HepG2 (cell line): Measurements from ENCODE around the gene RPS27L. TPM values are rescaled to one million over a fixed set of nuclear protein-coding genes. Genes with fewer than 3 reads are reported as not detected.

ENCODE experiments used
- ATAC-seq: fragments of 200-7000 bp; cut with Tn5 transposase; 3 replicates; pipeline ENCODE4 v1.9.1; 2020; ENCODE audit warnings: mild to moderate bottlenecking, moderate library complexity
- BruUV-seq: library from RNA; stranded (reverse); fragments of 400-500 nt; replicated peaks from 2 replicates; lab custom pipeline; 2021; lab: Mats Ljungman, UMichigan
- CTCF ChIA-PET: fragments of 300-600 bp; formaldehyde crosslinking; extraction: SDS; loops from one replicate; lab custom pipeline; 2021; ENCODE audit warnings: low total read pairs, inconsistent platforms, low intra/inter-chr PET ratio; lab: Yijun Ruan, JAX
- POLR2A ChIA-PET: fragments of 350-600 bp; sonication (Branson Sonifier 250); formaldehyde crosslinking; loops from one replicate; lab custom pipeline; 2020; ENCODE audit warnings: antibody characterized with exemption, inconsistent platforms; lab: Yijun Ruan, JAX
- DNase-seq: peaks from one replicate; pipeline ENCODE4 v3.0.0-alpha.2; 2015; ENCODE audit warnings: low spot score
- FAIRE-seq: peaks from 3 replicates; lab custom pipeline; 2011; peaks lifted over from hg19 to GRCh38; lab: Jason Lieb, UNC
- H2AFZ ChIP-seq: one replicate; pipeline ENCODE4 v1.6.1; 2011; ENCODE audit warnings: low read length, inconsistent platforms
- H3K27ac ChIP-seq: fragments of 300-600 bp; 3 replicates; pipeline ENCODE4 v1.8.0; 2011; ENCODE audit warnings: mixed run types, mild to moderate bottlenecking, mixed read lengths, low read length, inconsistent platforms; ENCODE audit not compliant: insufficient read depth; ENCODE audit errors: extremely low read length
- H3K27me3 ChIP-seq, 2 experiments: fragments of 200-600 bp in 1 of 2; 2 replicates in 1 of 2; 3 replicates in 1 of 2; pipeline versions ENCODE4 v1.6.0 to v1.8.0; 2011; ENCODE audit warnings: low read length in 2 of 2, mild to moderate bottlenecking in 2 of 2, moderate library complexity in 2 of 2, inconsistent platforms in 1 of 2; ENCODE audit not compliant: insufficient read depth in 2 of 2, control insufficient read depth in 1 of 2
- H3K36me3 ChIP-seq, 2 experiments: fragments of 200-600 bp in 1 of 2; replicated peaks in 1 of 2; 2 replicates in 1 of 2; 3 replicates in 1 of 2; pipeline versions ENCODE4 v1.5.1 to v1.8.0; 2011; ENCODE audit warnings: low read length in 2 of 2, inconsistent platforms in 1 of 2; ENCODE audit not compliant: insufficient read depth in 2 of 2, control insufficient read depth in 1 of 2
- H3K4me1 ChIP-seq: 2 replicates; pipeline ENCODE4 v1.5.1; 2012; ENCODE audit warnings: low read length, inconsistent platforms; ENCODE audit not compliant: insufficient read depth
- H3K4me2 ChIP-seq: 2 replicates; pipeline ENCODE4 v1.6.0; 2011; ENCODE audit warnings: low read depth, low read length, inconsistent platforms
- H3K4me3 ChIP-seq, 3 experiments: fragments of 200-600 bp in 1 of 3; sonication (generic), shearing (Covaris generic) in 1 of 3; replicated peaks in 1 of 3; 2 replicates each; pipeline ENCODE4 v1.5.1; 2011 to 2016; ENCODE audit warnings: low read length in 3 of 3, inconsistent platforms in 2 of 3, low read depth in 2 of 3, mild to moderate bottlenecking in 2 of 3, control low read depth in 1 of 3, mixed read lengths in 1 of 3; ENCODE audit not compliant: insufficient read depth in 1 of 3
- H3K79me2 ChIP-seq: one replicate; pipeline ENCODE4 v1.6.1; 2011; ENCODE audit warnings: low read length, inconsistent platforms; ENCODE audit not compliant: insufficient read depth
- H3K9ac ChIP-seq: 2 replicates; pipeline ENCODE4 v1.6.0; 2011; ENCODE audit warnings: mild to moderate bottlenecking, low read depth, low read length, inconsistent platforms; ENCODE audit not compliant: insufficient read depth
- H3K9me3 ChIP-seq: 2 replicates; pipeline ENCODE4 v1.5.1; 2012; ENCODE audit warnings: mild to moderate bottlenecking, low read length
- H4K20me1 ChIP-seq: 2 replicates; pipeline ENCODE4 v1.6.0; 2011; ENCODE audit warnings: inconsistent platforms, mild to moderate bottlenecking, low read length, moderate library complexity; ENCODE audit not compliant: insufficient read depth
- HCFC1 ChIP-seq: fragments of 150-350 bp; IDR thresholded peaks from 2 replicates; pipeline ENCODE4 v1.6.1; 2014; ENCODE audit warnings: low read depth, low read length
- IKZF5 ChIP-seq: IDR thresholded peaks from 2 replicates; pipeline ENCODE4 v1.6.1; 2018; ENCODE audit warnings: missing genetic modification reagents, mild to moderate bottlenecking, missing compliant biosample characterization
- KAT8 ChIP-seq: IDR thresholded peaks from 2 replicates; pipeline ENCODE4 v1.6.1; 2016; ENCODE audit warnings: missing genetic modification reagents, missing compliant biosample characterization
- MYC ChIP-seq: sonication (generic); formaldehyde crosslinking; IDR thresholded peaks from 2 replicates; pipeline ENCODE4 v1.9.0; 2021; ENCODE audit warnings: missing genetic modification reagents, borderline replicate concordance
- MZF1 ChIP-seq: sonication (generic); formaldehyde crosslinking; IDR thresholded peaks from 2 replicates; pipeline ENCODE4 v1.8.1; 2023; ENCODE audit warnings: mild to moderate bottlenecking, missing genetic modification reagents, borderline replicate concordance
- NR1H2 ChIP-seq: sonication (generic); formaldehyde crosslinking; IDR thresholded peaks from 2 replicates; pipeline ENCODE4 v1.8.1; 2022; ENCODE audit warnings: low read depth, missing genetic modification reagents, borderline replicate concordance
- PCBP2 ChIP-seq: fragments of 200-400 bp; formaldehyde crosslinking; optimal IDR thresholded peaks from 2 replicates; pipeline ENCODE3; 2018; ENCODE audit warnings: low read length, low read depth; ENCODE audit not compliant: poor library complexity, severe bottlenecking
- SOX13 ChIP-seq, 3 experiments: fragments of 450-650 bp in 1 of 3; sonication (generic) in 1 of 3; formaldehyde crosslinking in 1 of 3; IDR thresholded peaks in 2 of 3; conservative IDR thresholded peaks in 1 of 3; 2 replicates each; pipeline versions ENCODE4 v1.5.0 to v1.6.1; 2016 to 2020; ENCODE audit warnings: antibody characterized with exemption in 1 of 3, mild to moderate bottlenecking in 1 of 3, missing compliant biosample characterization in 1 of 3, missing genetic modification reagents in 1 of 3, moderate library complexity in 1 of 3
- ZC3H13 ChIP-seq: sonication (generic); formaldehyde crosslinking; IDR thresholded peaks from 2 replicates; pipeline ENCODE4 v1.8.1; 2023; ENCODE audit warnings: mild to moderate bottlenecking, missing genetic modification reagents, moderate library complexity
- ZGPAT ChIP-seq: IDR thresholded peaks from 2 replicates; pipeline ENCODE4 v1.6.1; 2016; ENCODE audit warnings: mild to moderate bottlenecking
- ZNF274 ChIP-seq: sonication (generic); formaldehyde crosslinking; IDR thresholded peaks from 2 replicates; pipeline ENCODE4 v1.5.1; 2020; ENCODE audit warnings: mild to moderate bottlenecking, missing genetic modification reagents
- ZNF441 ChIP-seq: sonication (generic); formaldehyde crosslinking; IDR thresholded peaks from 2 replicates; pipeline ENCODE4 v1.7.0; 2021; ENCODE audit warnings: missing genetic modification reagents, borderline replicate concordance
- ZNF609 ChIP-seq: sonication (generic); formaldehyde crosslinking; IDR thresholded peaks from 2 replicates; pipeline ENCODE4 v1.4.0; 2020; ENCODE audit warnings: mild to moderate bottlenecking, missing genetic modification reagents, borderline replicate concordance
- WGBS: methylation state at CpG from one replicate; pipeline ENCODE4 v1.1.6; 2017; ENCODE audit warnings: low lambda C conversion rate; 5-methylcytosine and 5-hydroxymethylcytosine counted together
- in situ Hi-C: cut with HindIII; loops from 2 replicates; pipeline ENCODE4 v1.10.0; 2017; ENCODE audit warnings: low pct_unique_long_range_greater_than_20kb; ENCODE audit not compliant: extremely low pct_ligation_motif_present
- intact Hi-C: fragments of 100-400 bp; cut with micrococcal nuclease; formaldehyde crosslinking; loops from one replicate; pipeline ENCODE4 v1.10.0; 2022; ENCODE audit not compliant: unreplicated experiment
- polyA plus RNA-seq, 8 experiments: library from polyadenylated mRNA; depleted of rRNA in 3 of 8; stranded (reverse) in 7 of 8; unstranded in 1 of 8; fragments of >200 nt; fragmentation: Illumina TruSeq in 4 of 8; extraction: Trizol in 4 of 8; gene quantifications; 2 replicates each; pipeline versions ENCODE4 v1.2.1 to v1.2.3, GENCODE V29; 2011 to 2016; ENCODE audit warnings: low read depth in 4 of 8, missing spikeins in 1 of 8, mixed read lengths in 1 of 8; ENCODE audit not compliant: insufficient read depth in 1 of 8
- total RNA-seq, 5 experiments: library from RNA; depleted of rRNA; stranded (reverse); fragments of >200 nt; fragmentation: Illumina TruSeq; extraction: Trizol; gene quantifications; 2 replicates each; pipeline ENCODE4 v1.2.3, GENCODE V29; 2016; ENCODE audit warnings: low read depth in 1 of 5

Gene RPS27L
- total and polyA plus RNA-seq, 2 of the 13 experiments (the other 11 are each of a cell fraction or from before 2014, with no cell fraction given): 231 to 433 TPM

- H3K9ac ChIP-seq: peak within 1 kb of the TSS; percentile 69
- no peak within 1 kb of the TSS for H3K27ac ChIP-seq
- H3K4me3 ChIP-seq: peak within 1 kb of the TSS; percentile 82 to 93 (median 85)
- ATAC-seq: peak; percentile 98
- no peaks in the 10 kb centered on the region for H3K36me3 ChIP-seq
- in situ Hi-C loops (no loop called here), intact Hi-C loops (loop anchor here (5.0 kb wide), 1 partner anchor 88 kb away; the partner anchor contains the start of gene APH1B)
- H3K4me1 ChIP-seq: peaks cover 77% of the 10 kb centered on the region
- peak within 1 kb of the TSS; percentile 98 for H3K4me2 ChIP-seq
- no TSS peak for BruUV-seq
- FAIRE-seq: no peak
- H4K20me1 ChIP-seq: no peaks in the 10 kb centered on the region
- no peaks in the 10 kb centered on the region for H3K9me3 ChIP-seq
- 0% methylated on average over 31 of the region's 77 CpGs for WGBS
- ChIA-PET CTCF (no interaction called here), POLR2A (interaction anchor here (0.6 to 2.9 kb wide), 7 partner anchors 9 to 86 kb away, joined by 3 to 26 read pairs (median 3); partner anchors contain the start of gene RPS27L)
- H2AFZ ChIP-seq: peak within 1 kb of the TSS; percentile 83
- H3K79me2 ChIP-seq: peaks cover 17% of the 10 kb centered on the region
- DNase-seq: peak; percentile 89
- H3K27me3 ChIP-seq: no peaks in the 10 kb centered on the region; a peak in 1 of 5 replicates
- TF ChIP-seq ZNF274: no peak
- 0 out of 2 replicates have a peak, but pooled peaks have one; percentile 42 for TF ChIP-seq ZNF441 (CRISPR knock-in tag)
- no peak for TF ChIP-seq SOX13 (IDR thresholded peaks at IDR 0.05)
- peak in 1 of 2 experiments; percentile 20; a peak in 1 of 4 replicates for TF ChIP-seq SOX13 (CRISPR knock-in tag; conservative IDR thresholded peaks at IDR 0.05 in 1 of 2, IDR thresholded peaks at IDR 0.05 in 1 of 2)
- no peak for TF ChIP-seq PCBP2
- no peak for TF ChIP-seq MZF1 (CRISPR knock-in tag)
- TF ChIP-seq ZGPAT (CRISPR knock-in tag): no peak; the same call in 1 of the 2 replicates
- TF ChIP-seq NR1H2 (CRISPR knock-in tag): no peak
- TF ChIP-seq HCFC1: peak; percentile 95
- no peak for TF ChIP-seq MYC (CRISPR knock-in tag)
- TF ChIP-seq ZC3H13 (CRISPR knock-in tag): no peak
- no peak for TF ChIP-seq IKZF5 (CRISPR knock-in tag)
- 0 out of 2 replicates have a peak, but pooled peaks have one; percentile 14 for TF ChIP-seq KAT8 (CRISPR knock-in tag)
- TF ChIP-seq ZNF609 (CRISPR knock-in tag): no peak
Measured at GRCh38 chr15:63188926-63189871, 31.9 kb upstream of the RPS27L start, which contains the start of gene RAB8B. Gene RAB8B, plus strand, starts transcription at chr15:63189606. Its CDS starts 19 bp downstream, at chr15:63189625.
